Measurements from ENCODE around the gene ALK. TPM values are rescaled to one million over a fixed set of nuclear protein-coding genes. Genes with fewer than 3 reads are reported as not detected.

Gene ALK
- total and polyA plus RNA-seq, 10 of the 15 experiments (the other 5 are each of a cell fraction or from before 2014, with no cell fraction given) = 0.11 TPM; not detected in 9

GRCh38 chr2:29456429-29456828 is 465.0 kb downstream of the ALK start:
- no peak for DNase-seq (ENCODE audit: low read depth, low spot score)
- in situ Hi-C loops (cut with MboI) = no loop called here
- RAD21 ChIA-PET (ENCODE audit: unreplicated experiment) = no interaction called here
- Histone ChIP-seq H3K4me2 (ENCODE audit: control insufficient read depth, insufficient read depth) (no peak overlapping the region), H2AFZ (ENCODE audit: control insufficient read depth, low read depth, low read length) (no peak overlapping the region), H4K20me1 (ENCODE audit: control insufficient read depth, insufficient read depth) (no peaks in the 10 kb centered on the region), H3K27ac (ENCODE audit: control insufficient read depth, insufficient read depth) (no peak overlapping the region), H3K36me3 (ENCODE audit: control insufficient read depth in 2 of 2, insufficient read depth in 2 of 2, low read length in 1 of 2) (no peaks in the 10 kb centered on the region), H3K9me3 (replicated peaks; ENCODE audit: control insufficient read depth, insufficient read depth, low read length) (no peaks in the 10 kb centered on the region), H3K79me2 (ENCODE audit: control insufficient read depth, insufficient read depth, low read length) (no peaks in the 10 kb centered on the region), H3K4me1 (ENCODE audit: control insufficient read depth, insufficient read depth, low read length) (no peaks in the 10 kb centered on the region), H3K4me3 (no peak overlapping the region), H3K9ac (ENCODE audit: control insufficient read depth, insufficient read depth, low read length) (no peak overlapping the region), H3K27me3 (replicated peaks in 1 of 2; ENCODE audit: control insufficient read depth in 2 of 2, insufficient read depth in 2 of 2, low read length in 1 of 2) (peaks cover 0 to 2% of the 10 kb centered on the region in 2 experiments; a peak in 2 of 4 replicates)
- intact Hi-C loops (cut with micrococcal nuclease; ENCODE audit: unreplicated experiment) = no loop called here
- SMC1A ChIA-PET (ENCODE audit: uncharacterized antibody, unreplicated experiment) = no interaction called here
- CTCF ChIA-PET = no interaction called here
- no peak for ATAC-seq
- TF ChIP-seq MXI1 (IDR thresholded peaks at IDR 0.05; ENCODE audit: low read depth, low read length) = no peak
- TF ChIP-seq, protein P1, sequence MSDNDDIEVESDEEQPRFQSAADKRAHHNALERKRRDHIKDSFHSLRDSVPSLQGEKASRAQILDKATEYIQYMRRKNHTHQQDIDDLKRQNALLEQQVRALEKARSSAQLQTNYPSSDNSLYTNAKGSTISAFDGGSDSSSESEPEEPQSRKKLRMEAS (IDR thresholded peaks at IDR 0.05; ENCODE audit: low read depth, low read length) = no peak
- no peak for TF ChIP-seq ZBTB11 (CRISPR knock-in tag; IDR thresholded peaks at IDR 0.05)
- TF ChIP-seq NKRF (conservative IDR thresholded peaks at IDR 0.05) = no peak
- TF ChIP-seq EED (IDR thresholded peaks at IDR 0.05; ENCODE audit: low read depth) = no peak
- TF ChIP-seq KDM1A (IDR thresholded peaks at IDR 0.05; ENCODE audit: borderline replicate concordance) = no peak
- TF ChIP-seq, protein P2, sequence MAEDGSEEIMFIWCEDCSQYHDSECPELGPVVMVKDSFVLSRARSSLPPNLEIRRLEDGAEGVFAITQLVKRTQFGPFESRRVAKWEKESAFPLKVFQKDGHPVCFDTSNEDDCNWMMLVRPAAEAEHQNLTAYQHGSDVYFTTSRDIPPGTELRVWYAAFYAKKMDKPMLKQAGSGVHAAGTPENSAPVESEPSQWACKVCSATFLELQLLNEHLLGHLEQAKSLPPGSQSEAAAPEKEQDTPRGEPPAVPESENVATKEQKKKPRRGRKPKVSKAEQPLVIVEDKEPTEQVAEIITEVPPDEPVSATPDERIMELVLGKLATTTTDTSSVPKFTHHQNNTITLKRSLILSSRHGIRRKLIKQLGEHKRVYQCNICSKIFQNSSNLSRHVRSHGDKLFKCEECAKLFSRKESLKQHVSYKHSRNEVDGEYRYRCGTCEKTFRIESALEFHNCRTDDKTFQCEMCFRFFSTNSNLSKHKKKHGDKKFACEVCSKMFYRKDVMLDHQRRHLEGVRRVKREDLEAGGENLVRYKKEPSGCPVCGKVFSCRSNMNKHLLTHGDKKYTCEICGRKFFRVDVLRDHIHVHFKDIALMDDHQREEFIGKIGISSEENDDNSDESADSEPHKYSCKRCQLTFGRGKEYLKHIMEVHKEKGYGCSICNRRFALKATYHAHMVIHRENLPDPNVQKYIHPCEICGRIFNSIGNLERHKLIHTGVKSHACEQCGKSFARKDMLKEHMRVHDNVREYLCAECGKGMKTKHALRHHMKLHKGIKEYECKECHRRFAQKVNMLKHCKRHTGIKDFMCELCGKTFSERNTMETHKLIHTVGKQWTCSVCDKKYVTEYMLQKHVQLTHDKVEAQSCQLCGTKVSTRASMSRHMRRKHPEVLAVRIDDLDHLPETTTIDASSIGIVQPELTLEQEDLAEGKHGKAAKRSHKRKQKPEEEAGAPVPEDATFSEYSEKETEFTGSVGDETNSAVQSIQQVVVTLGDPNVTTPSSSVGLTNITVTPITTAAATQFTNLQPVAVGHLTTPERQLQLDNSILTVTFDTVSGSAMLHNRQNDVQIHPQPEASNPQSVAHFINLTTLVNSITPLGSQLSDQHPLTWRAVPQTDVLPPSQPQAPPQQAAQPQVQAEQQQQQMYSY (CRISPR knock-in tag; IDR thresholded peaks at IDR 0.05) = no peak
- no peak for TF ChIP-seq BCL11A (IDR thresholded peaks at IDR 0.05; ENCODE audit: low read depth, low read length)
- no peak for TF ChIP-seq TCF12 (IDR thresholded peaks at IDR 0.05; ENCODE audit: low read depth, low read length)
- TF ChIP-seq SMC3 (IDR thresholded peaks at IDR 0.05; ENCODE audit: borderline replicate concordance, low read length) = no peak
- TF ChIP-seq LARP7 (IDR thresholded peaks at IDR 0.05) = no peak
- TF ChIP-seq TCF3 (IDR thresholded peaks at IDR 0.05; ENCODE audit: borderline replicate concordance, insufficient read depth, low read depth, low read length) = no peak
- TF ChIP-seq USF2 (IDR thresholded peaks at IDR 0.05; ENCODE audit: borderline replicate concordance, low read depth, low read length) = no peak
- no peak for FAIRE-seq
- POLR2A ChIA-PET = no interaction called here
- BruUV-seq (replicated peaks) = no TSS peak

Measured in GM12878 (cell line).